KG1 (cell line): Measurements from ENCODE around the gene TMEM98.
"Not testable (repeated sequence)": the region's sequence is repeated elsewhere in the genome, so short reads cannot be mapped to it uniquely, and the experiment has no call there.

Experiments
- DNase-seq: peaks from one replicate; lab custom pipeline; 2025; lab: John Stamatoyannopoulos, UW

Gene TMEM98

DNA sequence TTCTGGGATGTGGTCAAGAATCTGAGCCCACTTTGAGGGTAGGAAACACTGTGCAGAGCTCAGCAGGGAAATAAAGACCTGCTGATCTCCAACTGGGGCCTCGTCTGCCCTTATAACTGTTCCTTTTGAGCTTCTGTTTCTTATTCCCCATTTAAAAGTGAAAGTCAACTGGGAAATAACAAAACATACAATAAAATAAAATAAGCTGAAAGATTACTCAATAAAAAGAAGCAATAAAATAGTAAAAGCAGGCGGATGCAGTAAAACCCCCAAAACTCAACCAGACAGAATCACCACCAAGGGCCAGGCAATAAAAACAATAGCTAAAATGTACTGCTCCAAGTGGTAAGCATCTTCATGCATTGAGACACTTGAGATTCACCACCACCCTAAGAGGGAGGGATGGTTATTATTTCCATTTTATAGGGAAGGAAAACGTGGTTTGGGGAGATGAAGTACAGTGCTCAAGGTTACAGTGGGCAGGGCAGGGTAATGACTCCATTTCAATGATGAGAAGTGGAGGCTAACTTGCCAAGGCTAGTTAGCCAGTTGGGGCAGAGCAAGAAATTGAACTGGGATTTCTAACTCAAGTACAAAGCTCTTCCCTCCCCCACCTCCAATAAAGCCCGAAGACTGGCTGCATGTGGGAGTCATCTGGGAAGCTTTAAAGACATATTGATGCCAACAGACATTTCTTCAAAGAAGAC lies 57.2 kb downstream of the TMEM98 start:
- DNase-seq, result no peak

DNA sequence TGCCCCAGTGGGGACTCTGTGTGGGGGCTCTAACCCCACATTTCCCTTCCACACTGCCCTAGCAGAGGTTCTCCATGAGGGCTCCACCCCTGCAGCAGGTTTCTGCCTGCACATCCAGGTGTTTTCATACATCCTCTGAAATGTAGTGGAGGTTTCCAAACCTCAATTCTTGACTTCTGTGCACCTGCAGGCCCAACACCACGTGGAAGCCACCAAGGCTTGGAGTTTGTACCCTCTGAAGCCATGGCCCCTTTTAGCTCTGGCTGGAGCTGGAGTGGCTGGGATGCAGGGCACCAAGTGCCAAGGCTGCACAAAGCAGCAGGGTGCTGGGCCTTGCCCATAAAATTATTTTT lies 59.5 kb downstream of the TMEM98 start:
- DNase-seq, result not testable (repeated sequence)

DNA sequence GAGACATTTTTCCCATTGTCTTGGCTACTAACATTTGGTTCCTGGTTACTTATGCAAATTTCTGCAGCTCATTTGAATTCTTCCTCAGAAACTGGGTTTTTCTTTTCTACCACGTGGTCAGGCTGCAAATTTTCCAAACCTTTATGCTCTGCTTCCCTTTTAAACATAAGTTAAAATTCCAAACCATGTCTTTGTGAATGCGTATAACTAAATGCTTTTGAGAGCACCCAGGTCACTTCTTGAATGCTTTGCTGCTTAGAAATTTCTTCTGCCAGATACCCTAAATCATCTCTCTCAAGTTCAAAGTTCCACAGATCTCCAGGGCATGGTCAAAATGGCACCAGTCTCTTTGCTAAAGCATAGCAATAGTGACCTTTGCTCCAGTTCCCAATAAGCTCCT lies 59.9 kb downstream of the TMEM98 start:
- not testable (repeated sequence) for DNase-seq

DNA sequence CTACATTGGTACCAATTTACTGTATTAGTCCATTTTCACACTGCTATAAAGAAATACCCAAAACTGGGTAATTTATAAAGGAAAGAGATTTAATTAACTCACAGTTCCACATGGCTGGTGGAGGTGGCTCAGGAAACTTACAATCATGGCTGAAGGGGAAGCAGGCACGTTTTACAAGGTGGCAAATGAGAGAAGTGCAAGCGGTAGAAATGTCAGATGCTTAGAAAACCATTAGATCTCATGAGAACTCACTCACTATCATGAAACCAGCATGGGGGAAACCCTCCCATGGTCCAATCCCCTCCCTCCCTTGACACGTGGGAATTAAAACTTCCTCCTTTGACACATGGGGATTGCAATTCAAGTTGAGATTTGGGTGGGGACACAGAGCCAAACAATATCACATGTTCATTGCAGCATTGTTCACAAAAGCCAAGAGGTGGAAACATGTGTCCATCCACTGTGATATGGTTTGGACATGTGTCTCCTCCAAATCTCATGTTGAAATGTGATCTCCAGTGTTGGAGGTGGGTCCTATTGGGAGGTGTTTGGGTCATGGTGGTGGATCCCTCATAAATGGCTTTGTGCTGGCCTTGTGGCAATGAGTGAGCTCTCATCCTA lies 60.6 kb downstream of the TMEM98 start:
- DNase-seq, result no peak

DNA sequence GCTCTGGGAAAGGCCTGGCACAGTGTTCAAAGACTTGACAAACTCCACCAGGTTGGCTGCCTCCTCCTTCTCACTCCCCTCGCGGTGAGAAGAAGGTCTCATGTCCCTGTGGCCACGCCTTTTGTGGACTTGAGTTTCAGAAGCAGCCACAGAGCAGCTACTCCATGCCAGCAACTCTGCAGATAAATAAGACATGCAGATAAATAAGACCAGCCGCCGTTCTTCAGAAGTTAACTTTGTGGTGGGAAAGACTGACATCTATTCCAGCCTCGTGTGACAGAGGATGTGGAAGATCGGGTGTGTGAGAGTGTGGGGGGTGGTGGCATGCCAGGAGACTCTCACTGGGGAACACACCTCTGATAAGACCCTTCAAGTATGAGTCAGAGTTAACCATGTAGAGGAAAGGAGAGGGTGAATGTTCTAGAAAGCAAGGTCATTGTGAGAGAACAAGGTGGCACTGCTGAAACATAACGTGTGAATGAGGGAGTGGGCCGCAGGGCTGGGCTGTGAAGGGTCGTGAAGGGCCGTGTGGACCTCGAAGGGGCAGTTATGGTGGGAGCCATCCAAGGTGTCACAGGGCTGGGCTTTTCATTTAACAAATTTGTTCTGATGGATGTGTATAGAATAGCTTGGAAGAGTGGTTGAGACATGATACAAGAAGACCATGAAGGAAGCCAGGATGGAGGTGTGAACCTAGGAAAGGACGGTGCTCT lies 64.5 kb downstream of the TMEM98 start:
- DNase-seq, result no peak

DNA sequence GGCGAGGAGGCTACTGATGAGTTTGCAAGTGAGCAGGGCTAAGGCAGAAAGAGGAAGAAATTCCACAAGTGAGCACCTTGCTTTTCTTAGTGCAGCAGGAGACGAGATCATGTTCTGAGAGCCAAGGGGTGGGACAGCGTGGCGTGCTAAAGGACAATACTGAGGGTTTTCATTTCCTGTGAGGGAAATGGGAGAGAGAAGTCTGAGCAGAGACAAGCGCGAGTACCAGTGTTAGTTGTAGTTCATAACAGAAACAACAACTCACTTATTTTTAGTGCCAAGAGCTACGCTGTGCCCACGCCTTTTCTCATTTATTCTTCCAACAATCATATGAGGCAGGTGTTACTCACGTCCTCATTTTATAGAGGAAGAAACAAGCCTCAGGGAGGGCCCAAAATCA lies 66.0 kb downstream of the TMEM98 start:
- no peak for DNase-seq
